GM12891 (cell line): ENCODE measurements around the gene OR12D1.
A peak's percentile ranks its signal among the peaks of the same experiment; 100 is the strongest.
"Not testable (repeated sequence)": the region's sequence is repeated elsewhere in the genome, so short reads cannot be mapped to it uniquely, and the experiment has no call there.

Source experiments
- DNase-seq: peaks from one replicate; pipeline ENCODE4 v3.0.0; 2011; ENCODE audit warnings: low spot score; ENCODE audit not compliant: insufficient read length
- FAIRE-seq: peaks from 2 replicates; lab custom pipeline; 2011; peaks lifted over from hg19 to GRCh38; lab: Jason Lieb, UNC
- PAX5 ChIP-seq: IDR thresholded peaks from 2 replicates; pipeline ENCODE4 v1.6.1; 2011; ENCODE audit warnings: low read length, moderate library complexity, mild to moderate bottlenecking; ENCODE audit not compliant: insufficient read depth, severe bottlenecking
- POLR2A ChIP-seq: IDR thresholded peaks from 2 replicates; pipeline ENCODE4 v1.6.1; 2011; ENCODE audit warnings: low read depth, low read length, control low read depth
- POLR2AphosphoS5 ChIP-seq: IDR thresholded peaks from 2 replicates; pipeline ENCODE4 v1.6.1; 2011; ENCODE audit warnings: low read depth, low read length, control low read depth
- POU2F2 ChIP-seq: IDR thresholded peaks from 2 replicates; pipeline ENCODE4 v1.6.1; 2011; ENCODE audit warnings: low read depth, mild to moderate bottlenecking, control low read depth, low read length, moderate library complexity
- SPI1 ChIP-seq: IDR thresholded peaks from 2 replicates; pipeline ENCODE4 v1.6.1; 2011; ENCODE audit warnings: low read depth, low read length, control low read depth
- TAF1 ChIP-seq: IDR thresholded peaks from 2 replicates; pipeline ENCODE4 v1.6.1; 2011; ENCODE audit warnings: low read depth, low read length, control low read depth

Gene OR12D1

GRCh38 chr6:29424575-29424974, 9.8 kb downstream of the OR12D1 start:
- no peak for DNase-seq
- no peak for TF ChIP-seq PAX5
- no peak for FAIRE-seq

GRCh38 chr6:29425075-29425474, 10.3 kb downstream of the OR12D1 start:
- TF ChIP-seq PAX5 = no peak
- TF ChIP-seq TAF1 = no peak
- TF ChIP-seq SPI1 = no peak
- TF ChIP-seq POLR2A = no peak
- TF ChIP-seq POU2F2 = no peak
- TF ChIP-seq POLR2AphosphoS5 = no peak
- DNase-seq (no peak), FAIRE-seq (no peak)

GRCh38 chr6:29426654-29427053, 11.9 kb downstream of the OR12D1 start:
- DNase-seq (no peak), FAIRE-seq (no peak)
- no peak for TF ChIP-seq POLR2AphosphoS5

DNA sequence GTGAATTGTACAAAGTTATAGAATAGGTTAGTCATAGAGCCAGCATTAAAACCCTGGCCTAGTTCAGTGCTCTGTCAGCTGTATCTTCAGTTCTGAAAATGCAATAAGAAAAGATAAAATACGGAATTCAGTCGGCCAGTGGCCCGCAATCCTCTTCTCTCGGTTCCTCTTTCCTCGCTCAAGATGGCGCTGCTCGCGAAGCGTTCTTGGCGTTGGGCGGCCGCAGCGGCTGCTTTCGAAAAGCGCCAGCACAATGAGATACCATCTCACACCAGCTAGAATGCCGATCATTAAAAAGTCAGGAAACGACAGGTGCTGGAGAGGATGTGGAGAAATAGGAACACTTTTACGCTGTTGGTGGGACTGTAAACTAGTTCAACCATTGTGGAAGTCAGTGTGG, 22.0 kb downstream of the OR12D1 start:
- FAIRE-seq = not testable (repeated sequence)

GRCh38 chr6:29439006-29439405, 24.3 kb downstream of the OR12D1 start, which contains the start of gene OR10C1:
OR10C1 (plus strand) TSS chr6:29439306; CDS start chr6:29440016, 710 bp downstream.
- DNase-seq = no peak
- no peak for FAIRE-seq
- TF ChIP-seq PAX5 (no peak), POU2F2 (no peak), TAF1 (no peak), POLR2AphosphoS5 (no peak), SPI1 (no peak), POLR2A (no peak)

More for the DNA sequence above, 22.0 kb downstream of the OR12D1 start:
- DNase-seq = not testable (repeated sequence)

DNA sequence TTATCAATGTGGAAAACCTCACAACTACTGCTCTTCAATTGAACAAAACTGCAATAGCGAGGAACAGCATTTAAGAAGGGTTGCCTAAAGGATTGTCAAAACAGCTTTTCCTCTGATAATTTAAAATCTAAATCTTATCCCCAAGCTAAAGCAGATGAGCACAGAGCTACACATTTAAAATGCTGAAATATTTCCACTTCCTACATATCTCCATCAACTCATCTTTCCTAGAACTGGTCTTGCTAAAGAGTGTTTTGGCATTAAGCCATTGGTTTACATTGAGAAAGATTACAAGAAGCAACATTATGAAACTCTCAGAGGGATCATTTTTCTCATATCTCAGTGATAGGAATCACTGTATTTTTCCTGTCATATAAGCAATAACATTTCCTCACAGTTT, 28.0 kb downstream of the OR12D1 start:
- no peak for DNase-seq
- TF ChIP-seq POU2F2 (no peak), PAX5 (no peak), TAF1 (no peak), POLR2AphosphoS5 (no peak), POLR2A (no peak), SPI1 (no peak)
- FAIRE-seq = no peak

- FAIRE-seq, DNase-seq: not testable (repeated sequence)
These were observed 29.3 kb downstream of the OR12D1 start for GRCh38 chr6:29444031-29444430.

DNA sequence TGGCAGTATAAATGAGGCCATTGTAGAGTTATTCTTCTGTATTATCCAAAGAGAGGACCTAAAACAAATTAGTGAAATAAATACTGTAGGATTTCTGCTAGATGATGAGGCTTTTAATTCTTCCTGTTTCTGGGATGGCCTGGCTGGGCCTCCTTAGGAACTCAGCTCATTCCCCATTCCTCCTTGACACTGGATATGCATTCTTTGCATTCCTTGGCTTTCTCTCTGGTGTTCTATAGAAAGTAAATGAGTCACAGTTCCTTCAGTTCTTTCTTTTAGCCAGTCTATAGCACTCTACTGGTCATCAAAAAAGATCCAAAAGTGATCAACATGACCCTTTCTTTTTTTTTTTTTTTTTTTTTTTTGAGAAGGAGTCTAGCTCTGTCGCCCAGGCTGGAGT, 32.9 kb downstream of the OR12D1 start:
- DNase-seq = no peak
- FAIRE-seq = no peak
- no peak for TF ChIP-seq PAX5
- TF ChIP-seq TAF1 = no peak
- no peak for TF ChIP-seq POLR2AphosphoS5
- TF ChIP-seq SPI1 = no peak
- no peak for TF ChIP-seq POU2F2
- TF ChIP-seq POLR2A = no peak

DNA sequence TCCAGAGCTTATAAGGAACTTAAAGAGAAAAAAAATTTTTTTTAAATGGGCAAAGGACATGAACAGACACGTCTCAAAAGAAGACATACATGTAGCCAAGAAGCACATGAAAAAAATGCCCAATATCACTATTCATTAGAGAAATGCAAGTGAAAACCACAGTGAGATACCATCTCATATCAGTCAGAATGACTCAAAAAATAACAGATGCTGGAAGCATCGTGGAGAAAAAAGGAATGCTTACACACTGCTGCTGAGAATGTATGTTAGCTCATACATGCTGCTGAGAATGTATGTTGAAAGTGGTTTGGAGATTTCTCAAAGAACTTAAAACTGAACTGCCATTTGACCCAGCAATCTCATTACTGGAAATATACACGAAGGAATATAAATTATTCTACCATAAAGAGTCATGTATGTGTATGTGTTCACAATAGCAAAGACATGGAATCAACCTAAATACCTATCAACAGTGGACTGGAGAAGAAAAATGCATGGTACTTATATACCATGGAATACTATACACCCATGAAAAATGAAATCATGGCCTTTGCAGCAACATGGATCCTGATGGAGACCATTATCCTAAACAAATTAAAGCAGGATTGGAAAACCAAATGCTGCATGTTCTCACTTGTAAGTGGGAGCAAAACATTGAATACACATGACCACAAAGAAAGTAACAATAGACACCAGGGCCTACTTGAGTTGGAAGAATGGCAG, 36.9 kb downstream of the OR12D1 start:
- DNase-seq = no peak
- FAIRE-seq = no peak
- no peak for TF ChIP-seq POLR2AphosphoS5
- no peak for TF ChIP-seq PAX5
- no peak for TF ChIP-seq POLR2A
- TF ChIP-seq POU2F2 = no peak
- TF ChIP-seq TAF1 = no peak
- no peak for TF ChIP-seq SPI1

- TF ChIP-seq TAF1 (no peak), POLR2A (no peak)
- no peak for DNase-seq
- no peak for FAIRE-seq
These were observed 42.2 kb downstream of the OR12D1 start, which contains the start of the genes OR11A1 and OR2H1 for GRCh38 chr6:29456971-29457370. OR11A1 (minus strand) TSS chr6:29457071; CDS start chr6:29427641, 29,430 bp downstream. OR2H1 (plus strand) TSS chr6:29457155; CDS start chr6:29461770, 4,615 bp downstream.

DNA sequence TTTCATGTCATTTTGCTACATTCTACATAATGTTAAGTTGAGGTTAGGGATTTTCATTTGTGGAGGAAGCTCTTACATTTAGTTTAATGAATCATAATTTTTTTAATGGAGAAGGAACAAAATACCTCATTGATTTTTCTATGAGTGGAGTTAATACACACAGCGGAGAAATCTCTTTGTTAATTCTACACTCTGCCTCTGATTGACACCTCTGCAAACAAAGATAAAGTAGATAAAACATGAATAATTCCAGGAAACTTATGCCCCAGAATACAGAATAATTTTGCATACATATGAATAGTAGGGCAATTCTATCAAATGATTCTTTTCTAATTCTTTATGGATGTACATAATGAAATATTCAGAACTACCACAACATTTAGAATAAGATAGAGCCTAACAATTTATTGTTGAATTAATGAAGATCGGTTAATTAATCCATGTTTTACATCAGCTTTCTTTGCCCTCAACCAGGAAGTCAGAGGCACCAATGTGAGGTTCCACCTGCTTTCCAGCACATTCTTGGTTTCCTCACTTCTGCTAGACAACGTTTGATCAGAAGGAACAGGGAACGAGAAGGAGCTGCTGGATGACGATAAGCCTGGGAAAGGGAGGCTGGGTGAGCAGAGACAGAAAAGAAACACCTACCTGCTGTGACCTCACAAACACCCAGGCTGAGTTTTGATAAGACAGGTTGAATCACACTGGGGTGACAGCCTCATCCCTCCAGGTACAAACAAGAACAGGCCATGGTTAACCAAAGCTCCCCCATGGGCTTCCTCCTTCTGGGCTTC, 46.5 kb downstream of the OR12D1 start:
- FAIRE-seq = peak; percentile 28
- DNase-seq = no peak
- TF ChIP-seq POLR2A (no peak), POLR2AphosphoS5 (no peak), TAF1 (no peak), POU2F2 (no peak), PAX5 (no peak), SPI1 (no peak)
